HG02840 (cell line): ENCODE data around the gene COG4.
"Not testable (repeated sequence)": the region's sequence is repeated elsewhere in the genome, so short reads cannot be mapped to it uniquely, and the experiment has no call there.

Experiments
- ATAC-seq: cut with Tn5 transposase; IDR thresholded peaks from one replicate; pipeline ENCODE4 v1.9.1; 2021; ENCODE audit warnings: mild to moderate bottlenecking, moderate library complexity, moderate number of reproducible peaks; ENCODE audit not compliant: unreplicated experiment, low FRiP score

COG4 gene

GRCh38 chr16:70463235-70463634 is 60.1 kb downstream of the COG4 start:
- ATAC-seq = no peak

- ATAC-seq = no peak
Measured at GRCh38 chr16:70460737-70461261, 62.6 kb downstream of the COG4 start.

- ATAC-seq = no peak
Measured at GRCh38 chr16:70457446-70458166, 65.7 kb downstream of the COG4 start.

- ATAC-seq = no peak
Measured at GRCh38 chr16:70455910-70456309, 67.4 kb downstream of the COG4 start.

- ATAC-seq = peak; percentile 73
Measured at GRCh38 chr16:70454222-70455034, 68.9 kb downstream of the COG4 start, which contains the start of gene FCSK. FCSK (plus strand) TSS chr16:70454595; CDS start chr16:70463191, 8,596 bp downstream.

GRCh38 chr16:70453892-70454221 is 69.5 kb downstream of the COG4 start:
- no peak for ATAC-seq

- no peak for ATAC-seq
Measured at GRCh38 chr16:70453117-70453891, 70.0 kb downstream of the COG4 start.

GRCh38 chr16:70451004-70451340 is 72.4 kb downstream of the COG4 start:
- ATAC-seq = not testable (repeated sequence)

GRCh38 chr16:70450142-70451003 is 73.0 kb downstream of the COG4 start:
- not testable (repeated sequence) for ATAC-seq

- no peak for ATAC-seq
Measured at GRCh38 chr16:70448075-70448474, 75.3 kb downstream of the COG4 start.

- ATAC-seq = no peak
Measured at GRCh38 chr16:70444249-70445063, 78.9 kb downstream of the COG4 start.

GRCh38 chr16:70442344-70442743 is 81.0 kb downstream of the COG4 start:
- no peak for ATAC-seq

GRCh38 chr16:70441406-70441990 is 81.9 kb downstream of the COG4 start:
- no peak for ATAC-seq

GRCh38 chr16:70440009-70440692 is 83.2 kb downstream of the COG4 start:
- ATAC-seq = no peak

- peak; percentile 86 for ATAC-seq
Measured at GRCh38 chr16:70438969-70439862, 84.1 kb downstream of the COG4 start, which contains the start of gene ST3GAL2. ST3GAL2 (minus strand) TSS chr16:70439100; CDS start chr16:70398530, 40,570 bp downstream.

GRCh38 chr16:70438585-70438968 is 84.8 kb downstream of the COG4 start:
- ATAC-seq = no peak
